RCC 7860 (cell line): Measurements from ENCODE around the gene VWA2.

ENCODE experiments used
- DNase-seq: peaks from one replicate; pipeline ENCODE4 v3.0.0-alpha.2; 2015; ENCODE audit warnings: low spot score
- FAIRE-seq: peaks from 2 replicates; lab custom pipeline; 2012; peaks lifted over from hg19 to GRCh38; lab: Jason Lieb, UNC

VWA2 gene

GRCh38 chr10:114274616-114275453, 35.8 kb downstream of the VWA2 start:
- DNase-seq = no peak

DNA sequence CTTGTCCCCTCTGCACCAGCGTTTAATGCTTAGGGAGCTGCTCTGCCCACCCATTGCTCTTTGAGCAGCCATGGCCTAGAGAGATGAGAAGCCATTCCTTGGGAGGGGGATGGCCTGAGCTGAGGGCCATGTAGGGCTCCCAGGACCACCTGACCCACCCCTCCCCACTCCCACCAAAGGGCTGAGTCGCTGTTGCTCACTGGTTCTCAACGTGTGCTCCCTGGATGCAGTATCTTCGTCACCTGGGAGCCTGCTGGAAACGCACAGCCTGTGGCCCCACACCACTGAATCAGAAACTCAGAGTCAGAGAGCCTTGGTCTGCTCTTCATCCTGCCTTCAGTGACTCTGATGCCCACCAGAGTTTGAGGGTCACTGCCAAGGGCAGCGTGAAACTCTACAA, 37.0 kb downstream of the VWA2 start:
- DNase-seq (no peak), FAIRE-seq (no peak)

More at GRCh38 chr10:114274616-114275453, 35.8 kb downstream of the VWA2 start:
- FAIRE-seq = no peak

- no peak for DNase-seq
- no peak for FAIRE-seq
These were observed 37.6 kb downstream of the VWA2 start for GRCh38 chr10:114276671-114277070.

DNA sequence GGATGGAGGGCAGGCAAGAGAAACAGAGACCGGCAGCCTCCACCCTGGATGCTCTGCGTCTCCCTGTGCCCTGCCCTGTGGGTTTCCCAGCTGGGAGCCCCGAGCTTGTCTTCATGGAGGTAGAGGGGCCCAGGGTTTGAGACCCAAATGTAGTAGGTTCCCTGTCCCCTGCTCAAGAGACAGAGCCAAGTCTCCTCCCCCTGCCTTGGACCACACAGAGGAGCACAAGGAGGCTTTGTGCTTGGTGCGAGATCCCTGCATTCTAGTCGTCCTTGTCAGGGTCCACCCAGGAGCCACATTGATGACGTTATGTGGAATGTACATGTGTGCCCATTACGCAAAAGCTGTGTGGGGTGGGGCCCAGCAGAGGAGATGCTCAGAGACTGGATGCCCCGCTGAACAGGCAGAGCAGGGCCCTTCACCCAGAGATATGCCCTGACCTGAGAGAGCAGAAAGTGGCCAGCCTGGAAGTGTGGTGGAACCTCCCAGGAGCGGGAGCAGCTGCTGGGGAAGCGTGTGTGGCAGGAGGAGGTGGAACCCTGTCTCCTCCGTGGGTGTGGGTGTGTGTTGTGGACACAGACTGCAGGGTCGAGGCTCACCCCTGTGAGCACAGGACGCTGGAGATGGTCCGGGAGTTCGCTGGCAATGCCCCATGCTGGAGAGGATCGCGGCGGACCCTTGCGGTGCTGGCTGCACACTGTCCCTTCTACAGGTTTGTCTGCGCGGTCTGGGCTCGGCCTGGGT, 39.3 kb downstream of the VWA2 start:
- no peak for DNase-seq
- no peak for FAIRE-seq

GRCh38 chr10:114278884-114279191, 39.8 kb downstream of the VWA2 start:
- no peak for FAIRE-seq
- no peak for DNase-seq

DNA sequence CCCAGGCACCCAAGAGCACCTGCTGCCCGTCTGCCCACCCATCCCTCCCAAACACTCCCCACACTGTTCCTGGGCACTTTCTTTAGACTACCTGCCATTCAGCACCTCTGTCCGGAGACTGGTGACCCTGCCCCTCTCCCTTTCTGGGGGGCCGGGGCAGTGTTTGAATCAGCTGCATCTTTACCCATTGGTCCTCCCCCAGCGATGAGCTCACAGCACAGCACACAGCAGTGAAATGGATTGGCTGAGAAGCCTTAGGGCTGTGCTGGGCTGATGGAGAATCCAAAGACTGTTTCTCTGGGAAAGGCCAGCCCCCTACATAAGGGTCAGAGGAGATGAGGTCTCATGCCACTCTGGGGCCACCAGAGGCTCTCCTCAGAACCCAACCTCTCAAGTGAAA, 40.2 kb downstream of the VWA2 start:
- no peak for FAIRE-seq
- no peak for DNase-seq

DNA sequence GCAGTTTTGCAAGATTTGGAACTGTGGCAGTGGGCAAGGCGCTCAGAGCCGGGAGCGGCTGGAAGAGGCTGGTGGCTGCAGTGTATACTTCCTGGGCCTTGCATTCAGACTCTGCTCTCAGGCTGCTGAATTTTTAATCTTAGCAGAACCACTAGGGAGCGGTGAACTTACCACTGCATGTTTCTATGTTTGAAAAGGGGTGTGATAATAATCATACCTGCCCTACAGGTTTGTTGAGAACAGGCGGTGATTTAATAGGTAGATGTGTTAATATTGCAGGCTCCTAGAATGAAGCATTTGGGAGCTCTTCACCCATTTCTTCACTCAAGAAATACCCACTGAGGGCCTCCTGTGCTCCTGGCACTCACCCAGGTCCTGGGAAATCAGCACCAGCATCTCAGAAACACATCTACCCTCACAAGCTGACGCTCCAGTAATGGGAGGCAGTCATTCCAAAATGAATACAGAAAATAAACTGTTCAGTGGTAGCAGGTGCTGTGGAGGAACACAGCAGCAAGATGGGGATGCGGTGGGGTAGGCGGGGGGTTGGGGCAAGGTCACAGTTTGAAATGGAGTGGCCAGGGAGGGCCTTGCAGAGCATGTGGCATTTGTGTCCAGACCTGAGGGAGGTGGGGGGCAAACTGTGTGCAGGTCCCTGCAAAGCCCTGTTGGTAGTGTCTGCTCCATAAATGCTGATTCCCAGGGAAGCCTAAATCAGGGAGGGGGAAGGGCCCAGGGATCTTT, 41.0 kb downstream of the VWA2 start:
- FAIRE-seq = no peak
- no peak for DNase-seq

DNA sequence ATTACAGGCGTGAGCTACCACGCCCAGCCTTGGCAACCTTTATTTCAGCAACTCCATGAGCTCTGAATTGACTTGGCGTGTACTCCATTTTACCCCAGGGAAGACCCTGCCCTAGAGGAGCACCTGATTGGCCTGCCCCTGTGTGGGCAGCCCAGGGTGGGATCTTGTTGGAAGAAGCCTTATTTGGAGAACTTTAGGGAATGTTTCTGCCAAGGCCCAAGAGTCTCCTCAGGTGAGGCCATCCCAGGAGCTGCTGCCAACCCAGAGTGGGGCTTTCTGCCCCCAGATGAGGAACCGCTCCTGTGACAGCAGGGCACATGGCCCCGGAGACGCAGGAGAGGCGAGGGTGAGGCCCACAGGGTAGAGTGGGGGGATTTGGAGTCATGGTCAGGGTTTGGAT, 42.0 kb downstream of the VWA2 start:
- FAIRE-seq = no peak

GRCh38 chr10:114281461-114281860, 42.4 kb downstream of the VWA2 start:
- no peak for DNase-seq
- no peak for FAIRE-seq

More for the DNA sequence above, 42.0 kb downstream of the VWA2 start:
- no peak for DNase-seq

GRCh38 chr10:114282526-114282925, 43.5 kb downstream of the VWA2 start:
- DNase-seq (no peak), FAIRE-seq (no peak)

GRCh38 chr10:114283091-114283490, 44.0 kb downstream of the VWA2 start:
- no peak for FAIRE-seq
- DNase-seq = no peak

DNA sequence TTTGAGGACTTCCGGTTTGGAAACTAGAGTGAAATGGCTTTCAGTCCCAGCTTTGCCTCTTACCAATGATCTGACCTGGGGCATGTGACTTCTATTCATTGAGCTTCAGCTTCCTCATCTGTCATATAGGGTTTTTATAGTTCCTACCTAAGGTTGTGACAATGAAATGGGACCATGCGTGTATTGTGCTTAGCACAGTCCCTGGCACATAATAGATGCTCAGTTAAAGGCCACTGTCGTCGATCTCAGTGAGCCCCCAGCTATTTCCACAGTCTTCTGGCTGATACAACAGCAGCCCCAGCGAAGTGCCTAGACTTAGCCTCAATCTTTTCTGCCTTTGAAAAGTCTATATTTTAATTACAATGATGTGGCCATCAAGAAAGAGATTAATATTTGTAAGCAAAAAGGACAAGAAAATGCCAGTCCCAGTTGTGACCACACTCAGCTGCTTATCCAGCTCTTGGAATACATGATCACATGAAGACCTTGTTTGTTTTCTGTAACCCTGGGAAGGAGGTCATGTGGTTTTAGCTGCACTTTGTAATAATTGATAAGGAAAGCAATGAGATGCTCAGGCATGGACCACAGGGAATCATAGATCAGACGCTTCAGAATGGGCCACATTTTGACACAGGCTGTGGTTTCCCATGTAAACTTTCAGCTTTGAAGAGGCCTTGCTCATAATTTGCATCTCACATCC, 44.6 kb downstream of the VWA2 start:
- no peak for FAIRE-seq
- no peak for DNase-seq

- FAIRE-seq = no peak
- DNase-seq = no peak
These were observed 45.5 kb downstream of the VWA2 start for GRCh38 chr10:114284346-114285071.

DNA sequence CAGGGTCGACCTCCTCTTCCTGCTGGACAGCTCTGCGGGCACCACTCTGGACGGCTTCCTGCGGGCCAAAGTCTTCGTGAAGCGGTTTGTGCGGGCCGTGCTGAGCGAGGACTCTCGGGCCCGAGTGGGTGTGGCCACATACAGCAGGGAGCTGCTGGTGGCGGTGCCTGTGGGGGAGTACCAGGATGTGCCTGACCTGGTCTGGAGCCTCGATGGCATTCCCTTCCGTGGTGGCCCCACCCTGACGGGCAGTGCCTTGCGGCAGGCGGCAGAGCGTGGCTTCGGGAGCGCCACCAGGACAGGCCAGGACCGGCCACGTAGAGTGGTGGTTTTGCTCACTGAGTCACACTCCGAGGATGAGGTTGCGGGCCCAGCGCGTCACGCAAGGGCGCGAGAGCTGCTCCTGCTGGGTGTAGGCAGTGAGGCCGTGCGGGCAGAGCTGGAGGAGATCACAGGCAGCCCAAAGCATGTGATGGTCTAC, 46.9 kb downstream of the VWA2 start:
- DNase-seq (no peak), FAIRE-seq (no peak)

DNA sequence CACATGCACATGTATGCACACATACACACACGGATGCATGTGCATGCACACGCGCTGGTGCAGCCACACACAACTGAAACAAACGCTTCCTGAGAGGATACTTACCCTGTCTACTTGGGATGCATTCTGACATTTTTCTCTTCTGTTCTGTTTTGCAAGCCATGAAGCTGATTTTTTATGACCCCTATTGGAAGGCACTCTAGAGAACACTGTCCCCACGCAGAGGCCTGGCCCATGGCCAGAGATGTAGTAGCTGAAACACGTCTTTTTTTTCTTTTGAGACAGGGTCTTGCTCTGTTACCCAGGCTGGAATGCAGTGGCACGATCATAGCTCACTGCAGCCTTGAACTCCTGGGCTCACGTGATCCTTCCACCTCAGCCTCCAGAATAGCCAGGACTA, 47.9 kb downstream of the VWA2 start:
- DNase-seq (no peak), FAIRE-seq (no peak)

- no peak for FAIRE-seq
- no peak for DNase-seq
These were observed 49.5 kb downstream of the VWA2 start for GRCh38 chr10:114288424-114289095.

- no peak for FAIRE-seq
These were observed 50.0 kb downstream of the VWA2 start for GRCh38 chr10:114289096-114289436.

GRCh38 chr10:114290038-114290437, 51.0 kb downstream of the VWA2 start:
- FAIRE-seq (no peak), DNase-seq (no peak)

More at GRCh38 chr10:114289096-114289436, 50.0 kb downstream of the VWA2 start:
- DNase-seq = no peak

- FAIRE-seq = no peak
- no peak for DNase-seq
These were observed 52.0 kb downstream of the VWA2 start for GRCh38 chr10:114291076-114291475.

- DNase-seq (no peak), FAIRE-seq (no peak)
These were observed 52.5 kb downstream of the VWA2 start for GRCh38 chr10:114291516-114291915.
